AG09309 (cell line): ENCODE results near the gene DEXI.
"Not testable (repeated sequence)": the region's sequence is repeated elsewhere in the genome, so short reads cannot be mapped to it uniquely, and the experiment has no call there.

ENCODE experiments used
- DNase-seq: peaks from one replicate; pipeline ENCODE4 v3.0.0-alpha.2; 2010; ENCODE audit warnings: low read depth
- H3K4me3 ChIP-seq: 2 replicates; pipeline ENCODE4 v1.5.1; 2011; ENCODE audit warnings: mild to moderate bottlenecking, low read depth, low read length, moderate library complexity; ENCODE audit not compliant: control insufficient read depth
- TF ChIP-seq, protein P1 (sequence below): IDR thresholded peaks from 2 replicates; pipeline ENCODE4 v1.5.1; 2011; ENCODE audit warnings: mild to moderate bottlenecking, low read depth, low read length, inconsistent platforms; ENCODE audit not compliant: insufficient read depth, control insufficient read depth; ENCODE audit errors: missing control alignments

DEXI gene

DNA sequence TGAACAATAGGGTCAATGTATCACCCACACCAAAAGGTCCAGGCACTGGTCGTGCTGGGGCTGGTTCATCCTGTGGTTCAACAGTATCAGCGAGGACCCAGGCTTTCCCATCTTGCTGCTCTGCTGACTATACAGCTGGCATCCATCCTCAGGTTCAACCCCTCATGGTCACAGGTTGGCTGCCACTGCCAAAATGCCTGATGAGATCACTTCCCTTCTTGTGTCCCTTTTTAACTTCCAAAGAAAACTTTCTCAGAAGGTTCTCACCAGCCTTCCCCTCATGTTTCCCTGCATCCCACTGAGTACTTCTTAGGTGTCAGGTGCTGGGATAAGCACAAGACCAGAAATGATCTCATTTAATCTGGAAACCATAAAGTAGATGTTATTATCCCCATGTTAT is 27.8 kb upstream of the DEXI start:
- no peak for DNase-seq
- TF ChIP-seq, protein P1, sequence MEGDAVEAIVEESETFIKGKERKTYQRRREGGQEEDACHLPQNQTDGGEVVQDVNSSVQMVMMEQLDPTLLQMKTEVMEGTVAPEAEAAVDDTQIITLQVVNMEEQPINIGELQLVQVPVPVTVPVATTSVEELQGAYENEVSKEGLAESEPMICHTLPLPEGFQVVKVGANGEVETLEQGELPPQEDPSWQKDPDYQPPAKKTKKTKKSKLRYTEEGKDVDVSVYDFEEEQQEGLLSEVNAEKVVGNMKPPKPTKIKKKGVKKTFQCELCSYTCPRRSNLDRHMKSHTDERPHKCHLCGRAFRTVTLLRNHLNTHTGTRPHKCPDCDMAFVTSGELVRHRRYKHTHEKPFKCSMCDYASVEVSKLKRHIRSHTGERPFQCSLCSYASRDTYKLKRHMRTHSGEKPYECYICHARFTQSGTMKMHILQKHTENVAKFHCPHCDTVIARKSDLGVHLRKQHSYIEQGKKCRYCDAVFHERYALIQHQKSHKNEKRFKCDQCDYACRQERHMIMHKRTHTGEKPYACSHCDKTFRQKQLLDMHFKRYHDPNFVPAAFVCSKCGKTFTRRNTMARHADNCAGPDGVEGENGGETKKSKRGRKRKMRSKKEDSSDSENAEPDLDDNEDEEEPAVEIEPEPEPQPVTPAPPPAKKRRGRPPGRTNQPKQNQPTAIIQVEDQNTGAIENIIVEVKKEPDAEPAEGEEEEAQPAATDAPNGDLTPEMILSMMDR: no peak
- no peak overlapping the region for H3K4me3 ChIP-seq

DNA sequence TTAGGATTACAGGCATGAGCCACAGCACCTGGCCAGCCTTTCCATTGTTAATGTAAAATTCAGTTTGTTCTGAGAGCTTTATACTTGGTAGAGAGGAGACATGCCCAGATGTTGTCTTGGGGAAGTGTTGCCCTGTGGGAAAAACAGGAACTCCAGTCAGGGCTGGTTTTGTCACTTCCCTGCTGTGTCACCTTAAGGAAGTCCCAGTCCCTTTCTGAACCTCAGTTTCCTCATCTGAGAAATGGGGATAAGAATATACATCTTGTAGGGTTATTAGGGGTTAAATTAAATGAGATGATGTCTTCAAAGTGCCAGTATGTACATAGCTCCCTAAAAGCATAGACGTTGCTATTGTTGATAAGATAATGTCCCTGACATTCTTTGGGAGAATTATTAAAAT is 27.3 kb upstream of the DEXI start:
- H3K4me3 ChIP-seq: no peak overlapping the region
- TF ChIP-seq, protein P1: no peak

DNA sequence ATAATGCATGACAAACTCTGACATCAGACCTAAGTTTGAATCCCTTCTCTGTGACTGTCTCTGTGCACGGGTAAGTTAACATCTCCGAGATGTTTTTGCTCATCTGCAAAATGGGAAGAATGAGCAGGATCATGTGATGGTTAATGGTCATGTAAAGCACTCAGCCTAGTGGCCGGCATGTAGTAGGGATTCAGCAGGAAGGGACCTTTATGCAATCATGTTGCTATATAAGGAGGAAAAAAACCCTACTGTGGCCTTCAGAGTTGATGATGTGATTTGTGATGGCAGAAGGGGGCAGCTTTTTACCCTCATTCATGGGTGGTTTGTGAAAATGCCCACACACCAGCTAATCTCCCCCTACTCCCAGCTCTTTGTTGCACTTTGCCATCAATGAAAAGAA is 26.2 kb upstream of the DEXI start:
- no peak for DNase-seq
- H3K4me3 ChIP-seq: no peak overlapping the region
- TF ChIP-seq, protein P1: no peak

More for the DNA sequence above, 27.3 kb upstream of the DEXI start:
- DNase-seq: no peak

DNA sequence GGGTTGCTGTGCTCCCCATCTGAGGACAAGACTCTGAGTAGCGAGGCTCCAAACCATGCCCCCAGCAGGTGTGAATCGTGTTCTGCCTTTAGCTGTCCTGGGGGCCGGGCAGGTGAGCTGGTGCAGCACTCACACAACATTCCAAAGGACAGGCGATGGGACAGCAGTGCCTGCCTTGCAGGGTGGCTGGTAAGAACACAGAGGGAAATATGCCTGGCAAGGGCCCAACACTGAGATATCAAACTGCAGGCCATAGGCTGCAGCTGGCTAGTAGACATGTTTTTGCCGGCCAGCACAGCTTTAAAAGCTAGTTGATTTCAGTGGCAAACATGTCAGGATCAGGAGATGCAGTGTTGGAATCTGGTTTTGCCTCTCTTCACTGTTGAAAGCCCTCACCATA is 25.7 kb upstream of the DEXI start:
- no peak overlapping the region for H3K4me3 ChIP-seq
- TF ChIP-seq, protein P1: no peak
- no peak for DNase-seq

DNA sequence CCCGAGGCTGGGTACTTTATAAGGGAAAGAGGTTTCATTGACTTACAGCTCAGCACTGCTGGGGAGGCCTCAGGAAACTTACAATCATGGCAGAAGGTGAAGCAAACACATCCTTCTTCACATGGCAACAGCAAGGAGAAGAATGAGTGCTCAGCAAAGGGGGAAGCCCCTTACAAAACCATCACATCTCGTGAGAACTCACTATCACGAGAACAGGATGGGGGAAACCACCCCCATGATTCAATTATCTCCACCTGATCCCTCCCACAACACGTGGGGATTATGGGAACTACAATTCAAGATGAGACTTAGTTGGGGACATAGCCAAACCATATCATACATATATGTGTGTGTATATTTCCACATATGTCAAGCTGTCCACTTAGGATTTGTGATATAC is 24.3 kb upstream of the DEXI start:
- H3K4me3 ChIP-seq, DNase-seq: not testable (repeated sequence)

DNA sequence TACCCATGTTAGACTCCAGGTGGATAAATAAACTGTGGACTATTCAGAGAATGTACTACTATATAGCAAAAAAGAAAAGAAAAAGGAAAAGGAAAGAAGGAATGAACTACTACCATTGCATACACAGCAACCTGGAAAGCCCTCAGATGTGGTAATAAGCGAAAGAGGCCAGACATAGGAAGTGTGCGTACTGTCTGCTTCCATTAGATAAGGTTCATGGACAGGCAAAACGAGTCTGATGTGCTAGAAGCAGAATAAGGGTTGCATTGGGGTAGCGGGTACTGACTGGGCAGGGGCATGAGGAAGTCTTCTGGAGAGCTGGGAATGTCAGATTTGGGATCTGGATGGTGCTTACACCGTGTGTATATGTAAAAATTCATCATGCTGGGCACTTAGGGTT is 23.9 kb upstream of the DEXI start:
- no peak for DNase-seq
- no peak overlapping the region for H3K4me3 ChIP-seq
- TF ChIP-seq, protein P1: no peak

DNA sequence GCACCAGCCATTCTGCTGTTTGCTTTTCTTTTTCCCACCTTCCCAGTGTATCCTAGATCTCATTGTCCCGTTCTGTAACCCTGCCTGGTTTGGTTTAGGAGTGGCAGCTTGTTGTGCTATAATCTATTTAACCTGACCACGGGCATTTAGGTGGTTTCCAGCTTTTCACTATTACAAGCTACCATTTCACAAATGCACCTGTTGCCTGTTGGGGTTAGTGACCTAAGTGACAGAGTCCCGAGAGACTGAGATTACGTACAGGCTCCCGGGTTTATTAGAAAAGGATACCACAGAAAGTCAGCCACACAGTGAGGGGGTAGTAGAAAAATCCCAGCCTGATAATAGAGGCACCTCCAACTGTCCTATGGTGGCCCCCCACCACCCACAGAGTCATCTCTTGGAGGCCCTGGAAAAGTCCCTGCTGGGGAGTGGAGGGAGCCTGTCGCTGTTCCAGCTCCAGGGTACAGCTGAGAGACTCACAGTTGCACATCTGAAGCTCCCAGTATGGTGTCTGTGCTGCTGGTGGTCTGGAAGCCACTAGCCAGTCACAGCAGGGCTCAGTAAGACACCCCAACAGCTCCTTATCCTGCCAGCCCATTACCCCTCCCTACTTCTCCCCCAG is 23.3 kb upstream of the DEXI start:
- DNase-seq: no peak
- no peak overlapping the region for H3K4me3 ChIP-seq
- TF ChIP-seq, protein P1: no peak
